GM19043 (cell line): ENCODE measurements around the gene CORO7.

Experiments
- ATAC-seq: cut with Tn5 transposase; IDR thresholded peaks from one replicate; pipeline ENCODE4 v1.9.1; 2021; ENCODE audit warnings: low read depth; ENCODE audit not compliant: unreplicated experiment

The CORO7 gene

GRCh38 chr16:4416200-4417032 lies at the start of gene CORO7:
Gene CORO7, minus strand, starts transcription at chr16:4416596. Its CDS starts 78 bp downstream, at chr16:4416518.
- peak; percentile 55 for ATAC-seq

- ATAC-seq, result no peak
These were observed 47.2 kb upstream of the CORO7 start for GRCh38 chr16:4463522-4464163.

GRCh38 chr16:4461250-4462085 lies 45.1 kb upstream of the CORO7 start:
- ATAC-seq, result no peak

GRCh38 chr16:4460936-4461249 lies 44.5 kb upstream of the CORO7 start:
- ATAC-seq, result no peak

- no peak for ATAC-seq
These were observed 39.6 kb upstream of the CORO7 start for GRCh38 chr16:4455951-4456350.

- no peak for ATAC-seq
These were observed 38.7 kb upstream of the CORO7 start for GRCh38 chr16:4455081-4455480.

- ATAC-seq, result no peak
These were observed 38.2 kb upstream of the CORO7 start for GRCh38 chr16:4454623-4455022.

GRCh38 chr16:4452674-4453073 lies 36.3 kb upstream of the CORO7 start:
- ATAC-seq, result no peak

GRCh38 chr16:4450931-4451519 lies 34.6 kb upstream of the CORO7 start:
- ATAC-seq, result no peak

GRCh38 chr16:4450430-4450829 lies 34.0 kb upstream of the CORO7 start:
- no peak for ATAC-seq

GRCh38 chr16:4443986-4444385 lies 27.6 kb upstream of the CORO7 start:
- no peak for ATAC-seq

- no peak for ATAC-seq
These were observed 26.9 kb upstream of the CORO7 start for GRCh38 chr16:4443271-4443670.

- no peak for ATAC-seq
These were observed 26.0 kb upstream of the CORO7 start for GRCh38 chr16:4442371-4442770.

- no peak for ATAC-seq
These were observed 21.0 kb upstream of the CORO7 start for GRCh38 chr16:4437366-4437765.

- no peak for ATAC-seq
These were observed 19.1 kb upstream of the CORO7 start for GRCh38 chr16:4435337-4436067.

GRCh38 chr16:4433914-4434787 lies 17.8 kb upstream of the CORO7 start:
- ATAC-seq, result no peak

GRCh38 chr16:4433228-4433627 lies 16.8 kb upstream of the CORO7 start:
- no peak for ATAC-seq

- ATAC-seq, result no peak
These were observed 14.6 kb upstream of the CORO7 start for GRCh38 chr16:4431023-4431422.

GRCh38 chr16:4428500-4428899 lies 12.1 kb upstream of the CORO7 start:
- ATAC-seq, result no peak
